ENCODE measurements around the gene HCN4. TPM values are rescaled to one million over a fixed set of nuclear protein-coding genes. Genes with fewer than 3 reads are reported as not detected.

HCN4 gene
- 4.0 and 4.5 TPM in 2 replicates for polyA plus RNA-seq
- 16.2 and 17.8 TPM in 2 replicates for polyA minus RNA-seq

- Histone ChIP-seq H3K4me2 (ENCODE audit: low read length) (no peak within 1 kb of the TSS), H3K4me3 (ENCODE audit: low read length) (peak within 1 kb of the TSS; percentile 93), H3K27me3 (ENCODE audit: insufficient read depth, low read depth, low read length) (peaks cover 19% of the 10 kb centered on the region), H3K27ac (ENCODE audit: low read length) (peak within 1 kb of the TSS; percentile 39), H2AFZ (ENCODE audit: low read depth, low read length) (peak within 1 kb of the TSS; percentile 49), H3K9me3 (ENCODE audit: low read length) (no peaks in the 10 kb centered on the region), H3K79me2 (replicated peaks; ENCODE audit: insufficient read depth, low read length) (peaks cover 40% of the 10 kb centered on the region), H3K9me2 (ENCODE audit: insufficient read depth, low read length) (no peaks in the 10 kb centered on the region), H4K20me1 (ENCODE audit: insufficient read depth) (peaks cover 23% of the 10 kb centered on the region), H3F3A (ENCODE audit: insufficient read depth, low read length, poor library complexity, severe bottlenecking) (no peaks in the 10 kb centered on the region), H3K36me3 (ENCODE audit: insufficient read depth, low read length) (no peaks in the 10 kb centered on the region), H3K9ac (ENCODE audit: low read length) (peak within 1 kb of the TSS; percentile 77)
- TF ChIP-seq MXI1 (conservative IDR thresholded peaks at IDR 0.05; ENCODE audit: poor library complexity, severe bottlenecking): peak; percentile 61
- no peak for TF ChIP-seq CTCF (IDR thresholded peaks at IDR 0.05; ENCODE audit: poor library complexity, severe bottlenecking)
- TF ChIP-seq POLR2AphosphoS5 (IDR thresholded peaks at IDR 0.05): peak; percentile 80
- TF ChIP-seq EP300 (conservative IDR thresholded peaks at IDR 0.05; ENCODE audit: poor library complexity, severe bottlenecking): peak; percentile 40
- no peak for TF ChIP-seq TAF1 (IDR thresholded peaks at IDR 0.05; ENCODE audit: low read depth)
- TF ChIP-seq REST (IDR thresholded peaks at IDR 0.05; ENCODE audit: borderline replicate concordance): no peak
- peak; percentile 44 for TF ChIP-seq RAD21 (conservative IDR thresholded peaks at IDR 0.05)
- TF ChIP-seq EZH2 (IDR thresholded peaks at IDR 0.05; ENCODE audit: borderline replicate concordance, insufficient read depth, low read length, poor library complexity, severe bottlenecking): no peak
- peak; percentile 28 for TF ChIP-seq SMC3 (conservative IDR thresholded peaks at IDR 0.05; ENCODE audit: poor library complexity)
Observed at GRCh38 chr15:73368301-73369136, at the start of gene HCN4. TSS of gene HCN4 (minus strand) at chr15:73368958. CDS start at chr15:73368270, 688 bp downstream.

GRCh38 chr15:73414876-73415275 is 46.1 kb upstream of the HCN4 start:
- no peak for TF ChIP-seq EP300 (conservative IDR thresholded peaks at IDR 0.05; ENCODE audit: poor library complexity, severe bottlenecking)
- no peak for TF ChIP-seq MXI1 (conservative IDR thresholded peaks at IDR 0.05; ENCODE audit: poor library complexity, severe bottlenecking)
- no peak for TF ChIP-seq REST (IDR thresholded peaks at IDR 0.05; ENCODE audit: borderline replicate concordance)
- TF ChIP-seq CTCF (IDR thresholded peaks at IDR 0.05; ENCODE audit: poor library complexity, severe bottlenecking): no peak
- no peak for TF ChIP-seq TAF1 (IDR thresholded peaks at IDR 0.05; ENCODE audit: low read depth)
- Histone ChIP-seq H3K4me2 (ENCODE audit: low read length) (no peak overlapping the region), H3F3A (ENCODE audit: insufficient read depth, low read length, poor library complexity, severe bottlenecking) (no peaks in the 10 kb centered on the region), H2AFZ (ENCODE audit: low read depth, low read length) (no peak overlapping the region), H3K9ac (ENCODE audit: low read length) (no peak overlapping the region), H3K27ac (ENCODE audit: low read length) (no peak overlapping the region), H3K36me3 (ENCODE audit: insufficient read depth, low read length) (no peaks in the 10 kb centered on the region), H3K9me2 (ENCODE audit: insufficient read depth, low read length) (no peaks in the 10 kb centered on the region), H3K79me2 (replicated peaks; ENCODE audit: insufficient read depth, low read length) (no peaks in the 10 kb centered on the region), H4K20me1 (ENCODE audit: insufficient read depth) (no peaks in the 10 kb centered on the region), H3K4me3 (ENCODE audit: low read length) (no peak overlapping the region), H3K27me3 (ENCODE audit: insufficient read depth, low read depth, low read length) (no peaks in the 10 kb centered on the region), H3K9me3 (ENCODE audit: low read length) (no peaks in the 10 kb centered on the region)

All from neural cell (in vitro differentiated cells).